Measurements from ENCODE around the gene TNFRSF1B.

- TF ChIP-seq, protein P1, sequence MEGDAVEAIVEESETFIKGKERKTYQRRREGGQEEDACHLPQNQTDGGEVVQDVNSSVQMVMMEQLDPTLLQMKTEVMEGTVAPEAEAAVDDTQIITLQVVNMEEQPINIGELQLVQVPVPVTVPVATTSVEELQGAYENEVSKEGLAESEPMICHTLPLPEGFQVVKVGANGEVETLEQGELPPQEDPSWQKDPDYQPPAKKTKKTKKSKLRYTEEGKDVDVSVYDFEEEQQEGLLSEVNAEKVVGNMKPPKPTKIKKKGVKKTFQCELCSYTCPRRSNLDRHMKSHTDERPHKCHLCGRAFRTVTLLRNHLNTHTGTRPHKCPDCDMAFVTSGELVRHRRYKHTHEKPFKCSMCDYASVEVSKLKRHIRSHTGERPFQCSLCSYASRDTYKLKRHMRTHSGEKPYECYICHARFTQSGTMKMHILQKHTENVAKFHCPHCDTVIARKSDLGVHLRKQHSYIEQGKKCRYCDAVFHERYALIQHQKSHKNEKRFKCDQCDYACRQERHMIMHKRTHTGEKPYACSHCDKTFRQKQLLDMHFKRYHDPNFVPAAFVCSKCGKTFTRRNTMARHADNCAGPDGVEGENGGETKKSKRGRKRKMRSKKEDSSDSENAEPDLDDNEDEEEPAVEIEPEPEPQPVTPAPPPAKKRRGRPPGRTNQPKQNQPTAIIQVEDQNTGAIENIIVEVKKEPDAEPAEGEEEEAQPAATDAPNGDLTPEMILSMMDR (IDR thresholded peaks at IDR 0.05 in 2 of 3, conservative IDR thresholded peaks at IDR 0.05 in 1 of 3; ENCODE audit: insufficient read depth in 2 of 3, low read depth in 1 of 3, low read length in 3 of 3), result no peak
- TF ChIP-seq FOS (IDR thresholded peaks at IDR 0.05; ENCODE audit: extremely low read depth, insufficient read length) (no peak), POLR2A (conservative IDR thresholded peaks at IDR 0.05) (no peak), ZC3H4 (CRISPR knock-in tag; IDR thresholded peaks at IDR 0.05; ENCODE audit: borderline replicate concordance) (no peak), ATF3 (IDR thresholded peaks at IDR 0.05) (no peak), ATF3 (CRISPR knock-in tag; conservative IDR thresholded peaks at IDR 0.05) (no peak), KLF10 (CRISPR knock-in tag; IDR thresholded peaks at IDR 0.05) (no peak), ZNF384 (IDR thresholded peaks at IDR 0.05; ENCODE audit: low read depth, low read length) (no peak), RBFOX2 (IDR thresholded peaks at IDR 0.05; ENCODE audit: low read depth, low read length) (no peak), PHB (CRISPR knock-in tag; IDR thresholded peaks at IDR 0.05) (no peak), YY1 (IDR thresholded peaks at IDR 0.05; ENCODE audit: borderline replicate concordance in 1 of 3, control insufficient read depth in 1 of 3, extremely low read depth in 1 of 3, insufficient read depth in 3 of 3, insufficient read length in 1 of 3, insufficient replicate concordance in 2 of 3, low read depth in 1 of 3, low read length in 2 of 3) (no peak), ZBTB26 (CRISPR knock-in tag; IDR thresholded peaks at IDR 0.05) (no peak), NRF1 (conservative IDR thresholded peaks at IDR 0.05 in 1 of 2, IDR thresholded peaks at IDR 0.05 in 1 of 2) (no peak), MAZ (CRISPR knock-in tag; conservative IDR thresholded peaks at IDR 0.05 in 1 of 2, IDR thresholded peaks at IDR 0.05 in 1 of 2) (no peak), MITF (IDR thresholded peaks at IDR 0.05) (no peak)
Observed at GRCh38 chr1:12181568-12181967, 14.8 kb downstream of the TNFRSF1B start.
